NCI-H146 (cell line): Measurements from ENCODE around the gene HGS.
"Not testable (repeated sequence)": the region's sequence is repeated elsewhere in the genome, so short reads cannot be mapped to it uniquely, and the experiment has no call there.

ENCODE experiments used
- DNase-seq: peaks from one replicate; lab custom pipeline; 2025; lab: John Stamatoyannopoulos, UW

The HGS gene

GRCh38 chr17:81717049-81717765 lies 33.4 kb downstream of the HGS start:
- no peak for DNase-seq

DNA sequence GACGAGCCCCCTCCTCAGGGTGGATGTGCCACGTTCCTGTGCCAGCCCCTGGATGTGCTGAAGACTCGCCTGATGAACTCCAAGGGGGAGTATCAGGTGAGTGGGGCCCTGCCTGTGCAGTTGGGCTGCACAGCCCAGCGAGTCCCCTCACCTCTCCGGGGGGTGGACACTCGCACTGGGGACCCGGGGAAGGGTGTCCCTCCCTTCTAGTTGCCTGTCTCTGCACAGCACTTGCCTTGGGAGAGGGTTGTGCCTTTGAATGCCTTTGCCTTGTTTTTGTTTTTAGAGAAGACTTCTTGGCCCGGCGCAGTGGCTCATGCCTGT lies 33.9 kb downstream of the HGS start:
- no peak for DNase-seq

- no peak for DNase-seq
These were observed 35.8 kb downstream of the HGS start for GRCh38 chr17:81719410-81720266.

DNA sequence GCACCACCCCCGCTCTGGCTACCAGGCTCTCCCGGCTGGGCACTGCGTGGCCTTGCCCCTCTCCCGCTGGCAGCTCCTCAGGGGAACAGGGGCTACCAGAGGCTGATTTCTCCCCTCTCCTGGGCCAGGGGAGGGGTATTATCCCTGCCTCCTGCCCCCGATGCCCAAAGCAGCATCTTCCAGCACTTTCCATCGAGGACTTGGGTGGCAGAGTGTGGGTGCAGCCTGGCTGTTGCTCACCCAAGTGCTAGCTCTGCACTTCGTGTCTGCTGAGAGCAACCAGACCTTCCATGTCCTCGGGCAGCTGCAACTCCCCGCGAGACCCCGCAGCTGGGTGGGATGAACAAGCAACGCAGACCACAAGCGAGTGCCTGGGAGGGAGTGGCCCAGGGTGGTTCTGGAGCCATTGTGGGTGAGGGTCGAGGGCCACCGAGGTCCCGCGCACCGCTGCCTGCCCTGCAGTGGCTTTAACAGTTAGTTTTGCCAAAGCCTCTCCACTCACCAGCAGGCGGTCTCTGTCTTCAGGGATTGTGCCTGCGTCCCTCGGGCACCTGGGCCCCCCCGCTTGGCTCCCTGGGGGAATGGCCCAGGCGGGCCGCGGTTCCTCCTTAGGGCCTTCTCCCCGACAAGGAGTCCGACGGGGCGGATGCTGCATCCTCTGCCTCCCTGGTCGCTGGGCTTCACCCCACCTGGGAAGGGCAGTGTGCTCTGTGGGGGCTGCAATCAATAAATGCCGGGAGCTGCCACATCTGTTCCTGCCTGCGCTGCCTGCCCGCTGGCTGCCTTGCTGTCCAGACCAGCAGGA lies 36.7 kb downstream of the HGS start:
- DNase-seq, result no peak

DNA sequence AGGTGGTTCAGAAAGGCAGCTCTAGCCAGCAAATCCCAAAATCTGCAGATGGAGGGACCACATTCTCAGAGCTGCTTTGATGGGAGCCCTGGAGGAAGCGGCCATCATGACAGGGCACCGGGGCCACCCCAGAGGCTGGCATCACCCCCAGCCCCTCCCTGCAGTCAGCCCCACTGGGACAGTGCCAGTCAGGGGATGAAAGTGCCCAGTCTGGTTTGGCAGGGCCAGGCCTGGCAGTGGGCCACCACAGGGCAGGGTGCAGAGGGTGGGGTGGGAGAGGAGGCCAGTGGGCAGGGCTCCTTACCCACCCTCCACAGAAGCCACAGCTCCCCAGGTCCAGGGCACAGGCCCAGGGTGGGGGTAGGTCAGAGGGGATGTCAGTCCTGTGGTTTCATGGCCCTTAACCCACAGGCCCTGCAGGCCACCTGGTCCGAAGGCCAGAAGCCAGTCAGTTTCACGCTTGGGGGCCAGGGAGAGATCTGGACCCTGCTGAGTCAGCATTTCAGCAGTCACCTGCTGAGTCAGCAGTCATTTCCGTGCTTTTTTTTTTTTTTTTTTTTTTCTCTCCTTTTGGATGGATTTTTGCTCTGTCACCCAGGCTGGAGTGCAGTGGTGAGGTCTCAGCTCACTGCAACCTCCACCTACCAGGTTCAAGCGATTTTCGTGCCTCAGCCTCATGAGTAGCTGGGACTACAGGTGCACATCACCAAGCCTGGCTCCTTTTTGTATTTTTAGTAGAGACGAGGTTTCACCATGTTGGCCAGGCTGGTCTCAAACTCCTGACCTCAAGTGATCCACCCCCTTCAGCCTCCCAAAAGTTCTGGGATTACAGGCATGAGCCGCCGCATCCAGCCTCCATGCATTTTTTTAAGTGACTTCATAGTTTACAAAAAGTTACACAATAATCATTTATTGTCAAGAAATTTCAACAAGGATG lies 38.6 kb downstream of the HGS start:
- no peak for DNase-seq

DNA sequence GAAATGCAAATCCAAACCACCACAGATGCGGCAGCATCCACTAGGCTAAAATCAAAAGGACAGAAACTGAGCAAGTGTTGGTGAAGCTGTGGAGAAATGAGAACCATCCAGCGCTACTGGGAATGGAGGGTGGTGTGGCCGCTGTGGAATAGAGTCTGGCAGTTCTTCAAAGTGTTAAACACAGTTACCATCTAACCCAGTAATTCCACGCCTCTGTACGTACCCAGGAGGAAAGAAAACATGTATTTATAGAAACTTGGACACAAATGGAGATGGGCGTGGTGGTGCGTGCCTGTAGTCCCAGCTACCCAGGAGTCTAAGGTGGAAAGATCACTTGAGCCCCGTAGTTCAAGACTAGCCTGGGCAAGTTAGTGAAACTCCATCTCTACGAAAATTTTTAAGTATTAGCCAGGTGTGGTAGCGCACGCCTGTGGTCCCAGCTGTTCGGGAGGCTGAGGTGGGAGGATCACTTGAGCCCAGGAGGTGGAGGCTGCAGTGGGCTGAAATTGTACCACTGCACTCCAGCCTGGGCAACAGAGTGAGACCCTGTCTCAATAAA lies 39.9 kb downstream of the HGS start:
- DNase-seq, result no peak

DNA sequence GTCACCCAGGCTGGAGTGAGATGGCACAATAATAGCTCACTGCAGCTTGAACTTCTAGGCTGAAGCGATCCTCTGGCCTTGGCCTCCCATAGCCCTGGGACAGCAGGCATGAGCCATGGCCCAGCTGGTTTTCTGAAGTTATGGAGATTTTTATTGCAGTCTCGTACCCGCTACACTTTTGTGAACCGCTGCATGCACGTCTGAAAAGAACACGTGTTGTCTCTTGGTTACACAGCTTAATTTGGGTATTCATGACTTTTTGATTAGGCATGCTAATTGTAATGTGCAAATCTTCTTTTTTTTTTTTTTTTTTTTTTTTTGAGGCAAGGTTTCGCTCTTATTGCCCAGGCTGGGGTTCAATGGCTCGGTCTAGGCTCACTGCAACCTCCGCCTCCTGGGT lies 41.6 kb downstream of the HGS start:
- DNase-seq, result no peak

DNA sequence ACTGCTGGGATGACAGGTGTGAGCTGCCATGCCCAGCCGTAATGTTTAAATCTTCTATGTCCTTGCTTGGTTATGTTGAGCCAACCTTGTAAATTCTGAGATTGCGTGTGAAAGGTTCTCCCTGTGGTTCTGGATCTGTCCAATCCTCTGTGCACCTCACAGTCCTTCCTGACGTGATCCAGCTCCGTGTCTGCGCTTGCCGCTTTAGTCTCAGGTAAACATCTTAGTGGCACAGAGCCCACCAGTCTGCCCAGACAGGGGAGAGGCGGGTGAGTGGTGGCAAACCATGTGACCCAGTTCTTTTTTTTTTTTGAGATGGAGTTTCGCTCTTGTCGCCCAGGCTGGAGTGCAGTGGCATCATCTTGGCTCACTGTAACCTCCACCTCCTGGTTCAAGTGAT lies 42.2 kb downstream of the HGS start:
- DNase-seq, result no peak

DNA sequence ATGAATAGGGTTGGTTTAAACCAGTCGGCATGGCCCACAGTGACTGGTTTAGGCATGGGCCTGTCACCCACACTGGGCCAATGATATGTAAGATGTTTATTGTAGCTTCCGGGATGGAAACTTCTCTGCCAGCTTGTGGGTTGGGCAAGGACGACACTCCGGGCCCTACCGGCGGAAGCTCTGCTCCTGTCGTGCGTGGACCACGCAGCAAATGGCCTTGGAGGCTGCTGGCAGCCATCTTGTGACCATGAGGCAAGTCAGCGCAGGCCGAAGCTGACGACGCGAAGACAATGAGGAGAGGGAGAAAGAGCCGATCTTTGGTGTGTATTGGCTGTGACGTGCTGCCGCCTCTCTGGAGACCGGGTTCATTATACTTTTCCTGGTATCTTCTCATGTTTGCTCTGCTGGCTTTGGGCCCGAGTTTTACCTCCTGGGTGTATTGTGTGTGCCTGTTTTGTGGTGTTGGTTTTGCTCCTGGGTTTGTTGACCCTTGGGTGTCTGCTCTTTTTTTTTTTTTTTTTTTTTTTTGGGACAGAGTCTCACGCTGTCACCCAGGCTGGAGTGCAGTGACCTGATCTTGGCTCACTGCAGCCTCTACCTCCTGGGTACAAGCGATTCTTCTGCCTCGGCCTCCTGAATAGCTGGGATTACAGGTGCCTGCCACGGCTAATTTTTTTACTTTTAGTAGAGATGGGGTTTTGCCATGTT lies 43.7 kb downstream of the HGS start:
- DNase-seq, result peak; percentile 93

DNA sequence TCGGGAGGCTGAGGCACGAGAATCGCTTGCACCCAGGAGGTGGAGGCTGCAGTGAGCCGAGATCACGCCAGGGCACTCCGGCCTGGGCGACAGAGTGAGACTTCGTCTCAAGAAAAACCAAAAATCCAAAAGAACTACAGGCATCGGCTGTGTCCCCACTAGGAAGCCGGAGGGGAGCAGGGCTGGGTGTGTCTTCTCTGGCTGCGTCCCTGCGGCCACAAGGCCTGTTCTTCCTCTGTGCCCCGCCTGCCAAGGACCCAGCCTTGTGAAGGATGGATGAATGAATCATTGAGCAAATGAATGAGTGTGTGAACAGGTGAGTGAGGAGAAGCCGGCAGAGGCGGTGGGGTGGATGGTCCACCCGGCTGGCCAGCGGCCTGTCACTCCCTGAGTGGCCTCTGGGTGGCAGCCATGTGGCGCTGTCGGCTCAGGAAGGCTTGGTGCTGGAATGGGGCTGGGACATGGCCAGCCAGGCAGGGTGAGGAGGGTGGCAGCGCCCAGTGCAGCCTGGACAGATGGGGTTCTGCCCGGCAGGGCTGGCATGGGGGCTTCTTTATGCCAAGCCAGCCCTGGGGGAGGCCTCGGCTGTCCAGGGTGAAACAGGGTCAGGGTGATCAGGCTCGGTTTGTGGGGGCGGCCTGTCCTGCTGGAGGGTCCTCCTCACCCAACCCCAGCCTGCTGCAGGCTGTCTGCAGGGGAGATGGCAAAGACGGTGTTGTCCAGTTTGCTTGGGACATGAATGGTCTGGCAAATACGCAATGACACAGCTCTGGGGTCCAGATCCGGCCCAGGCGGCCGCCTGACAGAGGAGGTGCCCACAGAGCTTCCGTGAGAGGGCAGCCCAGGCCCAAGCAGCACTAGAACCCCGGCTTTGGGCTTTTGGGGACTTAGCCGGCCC lies 49.9 kb downstream of the HGS start:
- peak; percentile 75 for DNase-seq

DNA sequence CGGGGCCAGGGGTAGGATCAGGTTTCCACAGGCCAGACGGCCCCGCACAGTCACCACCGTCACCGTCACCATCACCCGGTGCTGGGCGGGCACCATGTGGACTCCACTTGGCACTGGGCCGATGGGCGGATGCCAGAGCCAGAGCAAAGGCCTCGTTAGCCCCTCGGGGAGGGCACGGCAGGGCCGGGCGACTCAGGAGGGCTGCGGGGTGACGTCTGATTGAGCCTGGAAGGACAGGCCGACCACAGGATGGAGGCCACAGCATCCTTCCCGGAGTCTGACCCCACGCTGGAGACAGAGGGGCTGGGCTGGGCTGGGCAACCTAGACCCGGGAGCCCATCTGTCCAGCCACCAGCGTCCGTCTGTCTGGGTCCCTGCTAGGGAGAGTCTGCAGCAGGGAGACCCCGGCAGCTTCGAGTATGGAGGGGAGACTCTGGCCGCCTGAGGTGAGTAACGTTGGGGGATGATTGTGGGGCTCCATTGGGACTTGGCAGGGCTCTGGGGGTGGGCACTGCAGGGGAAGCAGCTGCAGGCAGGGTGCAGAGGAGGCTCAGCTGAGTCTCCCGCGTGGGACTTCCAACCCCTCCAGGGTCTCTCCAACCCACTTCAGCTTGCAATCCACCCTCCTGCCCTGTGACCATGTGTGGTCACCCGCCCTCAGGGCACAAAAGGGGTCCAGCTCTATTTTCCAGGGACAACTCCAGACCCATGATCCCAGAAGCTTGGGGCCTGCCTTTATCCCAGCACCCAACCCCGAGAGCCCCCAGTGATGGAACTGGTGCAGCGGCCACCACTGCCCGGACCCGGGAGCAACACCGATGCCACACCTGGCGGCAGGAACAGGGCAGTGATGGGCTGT lies 50.8 kb downstream of the HGS start:
- DNase-seq, result no peak

DNA sequence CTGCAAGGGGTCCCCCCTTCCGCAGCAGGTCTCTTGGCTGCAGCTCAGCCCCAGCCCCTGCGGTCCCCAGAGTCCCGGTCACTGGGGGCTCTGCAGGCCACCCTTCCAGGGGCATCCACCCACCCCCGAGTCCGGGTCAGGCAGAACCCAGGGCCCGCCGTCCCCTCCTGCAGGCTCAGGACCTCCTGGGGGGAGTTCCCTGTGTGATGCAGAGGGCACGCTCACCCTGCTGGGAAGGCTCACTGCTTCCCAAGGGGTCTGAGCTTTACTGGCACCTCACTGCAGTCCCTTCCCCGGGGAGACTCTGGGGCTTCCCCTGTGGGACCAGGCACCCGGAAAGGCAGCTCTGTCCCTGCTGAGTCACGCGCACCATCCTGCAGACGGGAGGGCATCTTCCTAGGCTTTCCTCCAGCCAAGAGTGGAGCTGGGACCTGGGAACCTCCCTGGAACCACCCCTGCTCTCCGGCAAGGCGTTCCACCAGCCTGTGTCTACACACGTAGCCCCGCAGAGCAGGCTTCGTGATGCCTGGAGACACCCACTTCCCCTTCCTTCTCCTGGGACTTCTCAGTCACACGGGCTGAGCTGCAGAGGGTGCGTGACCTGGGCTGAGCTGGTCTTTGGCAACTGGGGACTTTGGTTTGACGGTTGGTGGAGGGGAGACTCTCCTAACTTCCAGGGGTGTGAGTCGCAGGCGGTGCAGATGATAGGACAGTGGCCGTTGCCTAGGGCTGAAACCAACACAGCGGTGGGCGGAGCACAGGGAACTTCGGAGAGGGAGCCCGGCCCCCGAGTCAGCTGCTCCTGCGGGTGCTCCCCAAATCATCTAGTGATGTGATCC lies 51.7 kb downstream of the HGS start:
- peak; percentile 42 for DNase-seq

DNA sequence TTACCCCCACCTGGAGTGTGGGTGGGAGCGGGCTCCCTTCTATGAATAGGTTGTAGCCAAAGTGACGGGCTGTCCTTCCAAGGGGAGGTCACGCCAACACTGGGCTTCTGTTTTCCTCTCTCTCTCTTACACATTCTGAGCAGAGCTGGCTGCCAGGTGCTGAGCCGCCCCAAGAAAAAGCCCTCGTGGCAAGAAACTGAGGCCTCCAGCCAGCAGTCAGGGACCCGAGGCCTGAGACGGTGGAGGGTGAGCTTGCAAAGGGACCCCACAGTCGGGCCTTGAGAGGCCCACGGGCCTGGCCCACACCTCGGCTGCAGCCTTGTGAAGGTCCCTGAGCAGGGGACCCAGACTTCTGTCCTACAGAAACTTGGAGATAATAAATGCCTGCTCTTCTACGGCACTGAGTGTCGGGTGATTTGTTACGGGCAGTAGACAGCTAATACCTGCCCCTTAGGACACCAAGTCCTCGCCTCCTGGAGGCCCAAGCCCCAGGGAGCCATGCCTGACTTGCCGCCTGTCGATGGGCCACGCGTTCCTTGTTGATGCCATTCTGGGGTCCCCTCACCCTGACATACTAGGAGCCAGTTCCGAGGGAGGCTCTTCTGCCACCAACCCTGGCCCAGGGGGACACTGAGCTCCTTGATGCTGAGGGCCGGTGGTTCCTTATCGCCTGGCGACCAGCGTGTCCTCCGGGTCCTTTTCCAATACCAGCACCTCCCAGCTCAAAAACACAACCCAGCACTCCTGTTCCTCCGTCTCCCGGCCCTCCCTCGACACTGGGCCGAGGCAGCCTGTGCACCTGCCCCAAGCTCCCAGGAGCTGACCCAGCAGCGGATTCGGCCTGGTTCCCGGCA lies 54.4 kb downstream of the HGS start:
- DNase-seq, result no peak

GRCh38 chr17:81738801-81739393 lies 55.1 kb downstream of the HGS start:
- no peak for DNase-seq

GRCh38 chr17:81739593-81739992 lies 55.8 kb downstream of the HGS start:
- not testable (repeated sequence) for DNase-seq

DNA sequence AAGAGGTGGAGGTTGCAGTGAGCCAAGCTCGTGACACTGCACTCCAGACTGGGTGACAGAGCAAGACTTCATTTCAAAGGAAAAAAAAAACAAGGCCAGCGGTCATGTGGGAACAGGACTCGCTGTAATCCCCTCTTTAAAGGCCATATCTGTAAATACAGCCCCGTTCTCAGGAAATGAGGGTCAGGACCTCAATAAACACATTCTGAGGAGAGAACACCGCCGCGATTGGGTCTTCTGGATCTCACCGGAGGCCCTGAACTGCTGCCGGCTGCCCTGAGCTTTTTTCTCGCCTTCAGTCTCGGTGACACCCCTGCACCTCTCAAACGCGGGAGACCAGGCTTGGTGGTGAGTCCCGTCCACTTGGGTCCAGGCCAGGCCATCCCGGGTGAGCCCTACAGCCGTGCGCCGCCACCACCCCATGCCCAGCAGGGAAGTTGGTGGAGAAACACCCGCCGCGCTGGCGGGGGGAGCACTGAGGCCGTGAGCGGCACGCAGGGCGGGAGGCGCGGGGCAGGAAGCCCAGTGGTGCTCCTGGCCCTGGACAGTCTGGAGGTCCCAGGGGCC lies 56.7 kb downstream of the HGS start:
- DNase-seq, result peak; percentile 16
